Activated CD4-positive, alpha-beta T cell treated with anti-CD3 and anti-CD28 coated beads, Interleukin-2, Interleukin-6, amounts not matched to agents 100 ng/mL and 50 ng/mL, durations not matched to agents 16 hours and 8 hours (primary cell): ENCODE measurements around the gene CXCL16.

Experiments used
- DNase-seq: peaks from one replicate; pipeline ENCODE4 v3.0.0-alpha.2; 2020

The CXCL16 gene, protein sequence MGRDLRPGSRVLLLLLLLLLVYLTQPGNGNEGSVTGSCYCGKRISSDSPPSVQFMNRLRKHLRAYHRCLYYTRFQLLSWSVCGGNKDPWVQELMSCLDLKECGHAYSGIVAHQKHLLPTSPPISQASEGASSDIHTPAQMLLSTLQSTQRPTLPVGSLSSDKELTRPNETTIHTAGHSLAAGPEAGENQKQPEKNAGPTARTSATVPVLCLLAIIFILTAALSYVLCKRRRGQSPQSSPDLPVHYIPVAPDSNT

GRCh38 chr17:4739122-4740024, at the start of gene CXCL16, which contains the start of gene ZMYND15:
TSS of gene CXCL16 (minus strand) at chr17:4739928. CDS start at chr17:4739339, 589 bp downstream.
TSS of gene ZMYND15 (plus strand) at chr17:4739833. CDS start at chr17:4740549, 716 bp downstream.
- peak; percentile 46 for DNase-seq

DNA sequence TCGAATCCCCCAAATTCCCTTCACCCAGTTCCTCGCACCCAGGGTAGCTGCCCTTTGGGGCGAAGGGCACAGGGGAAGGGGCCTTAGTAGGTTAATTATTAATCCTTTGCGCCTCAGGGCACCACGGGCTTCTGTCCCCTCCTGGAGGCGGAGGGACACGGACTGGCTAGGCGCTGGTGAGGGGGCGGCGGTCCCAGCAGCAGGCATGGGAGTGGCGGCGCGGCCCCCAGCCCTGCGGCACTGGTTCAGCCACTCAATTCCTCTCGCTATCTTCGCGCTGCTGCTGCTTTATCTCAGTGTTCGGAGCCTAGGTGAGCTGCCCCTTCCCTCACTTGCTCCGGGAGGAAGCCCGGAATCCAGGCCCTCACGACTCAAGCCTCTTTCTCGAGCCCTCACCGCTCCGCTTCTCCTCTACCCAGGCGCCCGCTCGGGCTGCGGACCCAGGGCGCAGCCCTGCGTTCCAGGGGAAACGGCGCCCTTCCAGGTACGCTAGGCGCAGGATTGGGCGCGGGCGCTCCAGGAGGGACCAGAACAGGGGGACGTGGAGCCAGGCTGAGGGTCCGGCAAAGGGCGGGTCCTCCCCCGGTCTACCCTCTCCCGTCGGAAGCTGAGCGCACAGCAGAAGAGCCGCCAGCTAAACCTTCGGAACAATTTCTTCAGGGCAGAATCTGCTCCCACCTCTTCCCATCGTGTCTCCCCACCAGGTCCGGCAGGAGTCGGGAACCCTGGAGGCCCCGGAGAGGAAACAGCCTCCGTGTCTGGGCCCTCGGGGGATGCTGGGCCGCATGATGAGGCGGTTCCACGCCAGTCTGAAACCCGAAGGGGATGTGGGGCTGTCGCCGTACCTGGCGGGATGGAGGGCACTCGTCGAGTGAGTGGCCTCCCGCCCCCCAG, 49.3 kb upstream of the CXCL16 start, which contains the start of gene GLTPD2:
Gene GLTPD2, plus strand, starts transcription at position 158 of the 894 bp plus-strand sequence. Its CDS starts 48 bp downstream, at position 206.
- no peak for DNase-seq

GRCh38 chr17:4788159-4788806, 48.6 kb upstream of the CXCL16 start:
- DNase-seq, result no peak

DNA sequence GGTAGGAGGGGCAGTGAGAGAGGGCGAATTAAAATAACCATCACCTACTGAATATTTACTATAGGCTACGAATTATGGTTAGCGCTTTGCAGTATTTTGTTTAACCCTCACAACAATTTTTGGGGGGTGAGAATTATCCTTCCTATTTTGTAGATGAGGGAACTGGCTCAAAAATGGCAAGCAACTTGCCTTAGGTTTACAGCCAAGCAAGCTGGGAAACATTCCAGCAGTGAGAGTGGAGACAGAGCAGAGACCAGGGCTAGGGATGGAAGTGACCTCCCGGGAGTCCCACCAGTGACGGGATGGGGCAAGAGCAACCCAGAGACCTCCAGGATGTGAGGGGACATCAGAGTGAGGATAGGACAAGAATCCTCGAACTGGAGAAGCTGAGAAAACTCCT, 46.8 kb upstream of the CXCL16 start:
- no peak for DNase-seq

DNA sequence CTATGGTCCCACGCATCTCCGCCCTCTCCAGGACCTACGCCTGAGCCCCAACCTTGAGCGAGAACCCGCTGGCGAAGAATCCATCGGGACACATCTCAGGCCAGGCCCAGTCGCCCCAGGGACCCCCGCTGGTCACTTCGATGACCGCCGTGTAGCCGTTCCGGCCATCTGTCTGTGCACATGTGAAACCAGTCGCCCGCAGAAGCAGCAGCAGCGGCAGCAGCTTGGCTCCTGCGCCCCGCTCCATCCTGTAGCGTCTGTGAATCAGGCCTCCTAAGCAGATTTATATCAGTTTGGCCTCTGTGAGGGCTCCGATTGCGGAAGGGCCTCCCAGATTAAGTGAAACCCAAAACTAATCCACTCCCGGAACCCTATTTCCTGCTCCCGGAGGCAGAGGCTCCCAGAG, 46.4 kb upstream of the CXCL16 start, which contains the start of gene VMO1:
Gene VMO1, minus strand, starts transcription at position 259 of the 406 bp plus-strand sequence. Its CDS starts 12 bp downstream, at position 247.
- no peak for DNase-seq

DNA sequence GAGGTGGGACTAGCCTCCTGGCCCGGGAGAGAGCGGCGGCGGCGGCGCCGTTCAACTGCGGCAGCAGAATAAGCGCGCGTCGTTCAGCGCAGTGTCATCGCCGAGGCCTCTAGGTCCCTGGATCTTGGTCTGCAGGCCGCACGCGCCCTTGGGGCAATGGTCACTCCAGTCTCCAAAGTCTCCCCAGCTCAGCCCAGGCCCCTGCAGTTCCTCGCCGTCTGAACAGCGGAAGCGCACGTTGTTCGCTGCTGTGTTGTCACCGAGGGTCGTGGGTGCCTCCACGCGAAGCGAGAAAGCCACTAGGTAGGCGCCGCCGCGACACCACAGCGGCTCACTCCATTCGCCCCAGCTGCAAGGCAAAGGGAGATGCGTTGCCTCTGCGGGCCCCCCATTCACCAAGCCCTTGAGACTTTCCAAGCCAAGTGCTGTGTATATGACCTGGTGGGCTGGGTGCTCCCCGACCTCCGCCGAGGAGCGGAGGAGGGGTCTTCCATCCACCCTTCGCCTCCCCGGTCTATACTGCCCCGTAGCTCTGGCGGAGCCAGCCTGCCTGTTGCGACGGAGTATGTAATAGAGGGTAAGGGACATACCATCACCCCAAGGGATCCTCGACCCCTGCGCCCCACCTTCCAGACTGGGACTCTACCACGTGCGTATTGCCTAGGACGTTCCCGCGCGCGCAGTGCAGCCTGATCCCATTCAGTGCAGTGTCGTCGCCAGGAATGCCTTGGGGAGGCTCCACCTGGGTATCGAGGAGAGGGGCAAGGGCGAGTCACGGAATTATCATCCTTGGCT, 45.8 kb upstream of the CXCL16 start:
- DNase-seq, result no peak

DNA sequence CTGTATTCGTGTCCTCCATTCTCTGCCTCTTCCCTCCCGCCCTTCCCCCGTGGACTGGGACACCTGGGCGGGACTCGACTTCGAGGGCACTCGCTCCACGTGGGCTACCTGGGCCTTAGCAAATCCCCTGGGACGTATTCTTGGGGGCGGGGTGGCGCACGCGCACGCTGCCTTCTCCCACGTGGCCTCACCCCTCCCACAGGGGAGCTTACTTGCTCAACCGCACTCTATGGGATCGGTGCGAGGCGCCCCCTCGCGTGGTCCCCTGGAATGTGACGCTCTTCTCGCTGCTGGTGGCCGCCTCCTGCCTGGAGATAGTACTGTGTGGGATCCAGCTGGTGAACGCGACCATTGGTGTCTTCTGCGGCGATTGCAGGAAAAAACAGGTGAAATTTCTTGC, 42.9 kb upstream of the CXCL16 start:
- peak; percentile 10 for DNase-seq

GRCh38 chr17:4780325-4780955, 40.7 kb upstream of the CXCL16 start:
- no peak for DNase-seq

GRCh38 chr17:4777969-4778760, 38.4 kb upstream of the CXCL16 start:
- DNase-seq, result no peak

DNA sequence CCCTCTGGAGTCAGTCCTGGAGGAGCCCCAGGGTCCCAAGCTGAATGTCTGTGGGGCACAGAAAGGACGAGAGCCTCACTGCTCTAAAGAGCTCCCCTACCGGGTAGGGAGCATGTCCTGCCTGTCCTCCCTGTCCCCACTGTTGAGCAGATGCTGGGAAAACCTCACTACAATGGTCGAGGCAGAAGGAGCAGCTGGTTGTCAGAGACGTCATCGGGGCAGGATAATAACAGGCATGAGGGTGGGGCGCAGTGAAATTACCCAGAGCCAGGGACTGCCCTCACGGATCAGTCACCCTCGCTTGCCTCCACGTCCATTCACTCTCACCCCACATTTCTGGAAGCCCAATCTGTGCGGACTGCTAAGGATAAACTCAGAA, 32.5 kb upstream of the CXCL16 start:
- DNase-seq, result no peak

GRCh38 chr17:4771519-4772234, 31.9 kb upstream of the CXCL16 start, which contains the start of gene TM4SF5:
TSS of gene TM4SF5 (plus strand) at chr17:4771886. CDS start at chr17:4771923, 37 bp downstream.
- DNase-seq, result peak; percentile 15

DNA sequence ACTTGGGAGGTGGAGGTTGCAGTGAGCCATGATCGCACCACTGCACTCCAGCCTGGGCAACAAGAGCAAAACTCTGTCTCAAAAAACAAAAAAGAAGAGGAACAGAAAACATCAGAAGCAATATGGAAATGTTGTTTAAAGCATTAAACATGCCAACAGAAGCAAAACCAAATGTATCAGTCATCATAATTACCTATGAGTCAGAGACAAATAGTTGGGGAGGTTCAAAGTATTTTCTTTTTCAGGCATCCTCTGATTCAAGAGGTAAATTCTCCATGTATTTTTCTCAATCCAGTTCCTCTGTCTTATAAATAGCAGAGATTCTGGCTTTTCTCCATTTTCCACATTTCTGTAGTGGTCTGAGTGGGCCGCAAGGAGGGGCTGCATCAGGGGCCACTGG, 29.9 kb upstream of the CXCL16 start:
- no peak for DNase-seq

DNA sequence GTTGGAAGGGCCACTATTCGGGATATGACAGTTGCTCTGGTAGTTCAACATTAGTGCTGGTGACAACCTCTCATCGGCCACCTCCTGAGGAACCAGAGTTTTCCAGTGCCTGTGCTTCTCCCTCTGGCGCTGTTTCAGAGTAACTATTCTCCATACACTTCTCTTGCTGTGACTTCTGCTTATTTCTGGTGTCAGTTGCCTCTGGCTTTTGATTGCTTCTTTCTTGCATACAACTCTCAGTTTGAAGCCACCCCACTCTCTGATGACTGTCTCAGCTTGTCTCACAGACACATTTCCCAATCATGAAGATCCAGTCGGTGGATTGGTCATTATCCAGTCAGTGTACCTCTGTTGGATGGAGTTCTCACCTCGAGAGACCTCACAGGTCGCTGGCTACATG, 28.6 kb upstream of the CXCL16 start:
- DNase-seq, result no peak

GRCh38 chr17:4766723-4767122, 27.0 kb upstream of the CXCL16 start:
- DNase-seq, result no peak

DNA sequence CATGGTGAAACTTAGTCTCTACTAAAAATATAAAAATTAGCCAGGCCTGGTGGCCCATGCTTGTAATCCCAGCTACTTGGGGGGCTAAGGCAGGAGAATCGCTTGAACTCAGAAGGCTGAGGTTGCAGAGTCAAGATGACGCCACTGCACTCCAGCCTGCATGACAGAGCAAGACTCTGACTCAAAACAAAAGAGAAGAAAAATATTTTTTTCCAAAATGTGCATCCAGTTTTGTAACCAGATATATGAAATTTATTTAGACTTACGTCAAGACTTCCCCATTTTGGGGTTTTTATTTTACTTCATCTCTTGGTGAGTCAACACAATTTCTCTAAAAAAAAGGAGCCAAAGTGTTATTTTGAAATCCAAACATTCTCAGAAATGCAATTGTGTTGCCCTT, 26.5 kb upstream of the CXCL16 start:
- no peak for DNase-seq

DNA sequence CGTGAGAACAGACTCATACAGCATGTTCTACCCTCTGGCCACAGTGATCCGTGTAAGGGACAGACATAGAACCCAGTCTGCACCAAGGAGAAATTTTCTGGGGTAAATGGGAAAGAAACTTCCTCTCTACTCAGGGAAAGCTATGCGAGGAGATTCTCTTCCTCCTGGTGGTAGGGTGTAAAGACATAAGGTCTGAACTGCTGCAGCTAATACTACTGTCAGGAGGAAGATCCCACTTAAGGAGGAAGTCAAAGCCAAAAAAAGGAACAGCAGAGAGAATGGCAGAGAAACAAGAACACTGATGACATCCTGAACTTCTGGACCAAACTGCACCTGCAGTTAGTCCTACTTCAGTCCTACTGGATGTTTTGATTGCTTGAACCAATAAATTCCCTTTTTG, 24.9 kb upstream of the CXCL16 start:
- no peak for DNase-seq

DNA sequence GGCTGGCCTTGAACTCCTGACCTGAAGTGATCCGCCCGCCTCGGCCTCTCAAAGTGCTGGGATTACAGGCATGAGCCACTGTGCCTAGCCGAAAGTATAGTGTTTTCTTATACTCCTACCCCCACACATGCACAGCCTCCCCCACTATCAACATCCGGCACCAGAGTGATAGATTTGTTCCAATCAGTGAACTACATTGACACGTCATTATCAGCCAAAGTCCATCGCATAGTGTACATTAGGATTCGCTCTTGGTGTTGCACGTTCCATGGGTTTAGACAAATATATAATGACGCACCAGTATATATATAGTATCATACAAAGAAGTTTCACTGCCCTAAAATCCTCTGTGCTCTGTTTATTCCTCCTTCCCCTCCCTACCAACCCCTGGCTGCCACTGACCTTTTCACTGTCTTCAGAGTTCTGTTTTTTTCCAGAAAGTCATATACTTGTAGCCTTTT, 20.1 kb upstream of the CXCL16 start:
- no peak for DNase-seq

DNA sequence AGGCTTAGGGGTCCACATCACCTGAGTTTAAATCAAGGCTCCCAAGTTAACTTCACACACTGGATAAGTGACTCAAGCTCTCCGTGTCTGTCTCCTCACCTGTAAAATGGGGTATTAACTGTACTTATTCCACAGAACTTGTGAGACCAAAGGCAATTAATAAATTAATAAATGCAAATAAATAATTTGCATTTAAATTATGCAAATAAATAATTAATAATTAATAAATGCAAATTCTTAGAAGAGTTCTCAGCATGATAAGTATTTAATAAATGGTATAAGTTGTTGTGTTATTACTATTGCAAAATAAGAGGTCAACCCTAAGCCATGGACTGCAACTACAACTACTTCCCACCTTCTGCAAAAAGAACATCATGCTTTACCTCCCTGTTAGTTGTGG, 13.7 kb upstream of the CXCL16 start:
- no peak for DNase-seq

DNA sequence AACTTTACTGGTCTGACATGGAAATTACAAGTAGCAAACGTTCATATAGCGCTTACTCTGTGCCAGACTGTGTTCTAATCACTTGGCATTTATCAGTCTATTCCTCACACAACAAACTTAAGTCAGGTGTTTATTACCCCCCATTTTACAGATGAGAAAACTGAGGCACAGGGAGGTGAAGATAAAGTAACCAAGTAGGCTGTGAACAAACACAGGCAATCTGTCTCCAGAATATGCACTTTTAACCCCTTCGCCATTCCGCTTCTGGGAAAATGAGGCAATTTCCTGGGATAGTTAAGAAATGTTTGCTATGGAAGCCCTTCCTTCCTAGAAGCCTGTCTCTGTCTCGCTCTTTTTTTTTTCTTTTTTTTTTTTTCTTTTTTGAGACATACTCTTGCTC, 12.2 kb upstream of the CXCL16 start:
- DNase-seq, result no peak
